Esophagus muscularis mucosa (tissue), 4 donors: ENCODE data around the gene ZNF416. TPM values are rescaled to one million over a fixed set of nuclear protein-coding genes. Genes with fewer than 3 reads are reported as not detected.

Source experiments
- DNase-seq: peaks from one replicate; pipeline ENCODE4 v3.0.0-alpha.2; 2017; ENCODE audit errors: extremely low spot score
- H3K27ac ChIP-seq, 4 donors: fragments of 200-600 bp; sonication (generic); replicated peaks in 1 of 4; 1 replicate in 3 of 4; 2 replicates in 1 of 4; pipeline ENCODE4 v1.5.1; 2016 to 2019; ENCODE audit warnings: mild to moderate bottlenecking in 1 of 4
- H3K27me3 ChIP-seq, 4 donors: fragments of 200-600 bp; sonication (generic); one replicate each; pipeline versions ENCODE4 v1.5.1 to v1.6.0; 2016 to 2019
- H3K36me3 ChIP-seq, 4 donors: fragments of 200-600 bp; sonication (generic); one replicate each; pipeline ENCODE4 v1.5.1; 2016 to 2019
- H3K4me1 ChIP-seq, 4 donors: fragments of 200-600 bp; sonication (generic); one replicate each; pipeline ENCODE4 v1.5.1; 2016 to 2019
- H3K4me3 ChIP-seq, 4 donors: fragments of 200-600 bp; sonication (generic); 1 replicate in 2 of 4; 2 replicates in 2 of 4; pipeline ENCODE4 v1.5.1; 2016 to 2019; ENCODE audit warnings: mild to moderate bottlenecking in 4 of 4, moderate library complexity in 1 of 4
- H3K9me3 ChIP-seq, 4 donors: fragments of 200-600 bp; sonication (generic); 1 replicate in 3 of 4; 2 replicates in 1 of 4; pipeline ENCODE4 v1.5.1; 2016 to 2019
- CTCF ChIP-seq, 3 experiments: fragments of 200-600 bp in 2 of 3; fragments of 450-650 bp in 1 of 3; sonication (generic) in 2 of 3; IDR thresholded peaks; one replicate each; pipeline ENCODE4 v1.5.1; 2017 to 2019; ENCODE audit warnings: antibody characterized with exemption in 3 of 3, mild to moderate bottlenecking in 2 of 3, moderate library complexity in 1 of 3
- EP300 ChIP-seq: sonication (generic); formaldehyde crosslinking; IDR thresholded peaks from one replicate; pipeline ENCODE4 v1.6.1; 2017; ENCODE audit warnings: antibody characterized with exemption
- POLR2A ChIP-seq: fragments of 450-650 bp; IDR thresholded peaks from one replicate; pipeline ENCODE4 v1.6.1; 2017; ENCODE audit warnings: antibody characterized with exemption, moderate library complexity, mild to moderate bottlenecking, low read depth
- POLR2AphosphoS5 ChIP-seq, 2 donors: sonication (generic); formaldehyde crosslinking; IDR thresholded peaks; one replicate each; pipeline ENCODE4 v1.6.1; 2017; ENCODE audit warnings: antibody characterized with exemption in 2 of 2
- WGBS: methylation state at CpG from one replicate; pipeline ENCODE4 v1.1.5; 2018; 5-methylcytosine and 5-hydroxymethylcytosine counted together
- intact Hi-C: fragments of 100-400 bp; cut with DNase I; formaldehyde crosslinking; loops from one replicate; pipeline ENCODE4 v1.15.1; 2023
- total RNA-seq, 4 donors: library from RNA; depleted of rRNA; stranded (reverse); fragments of >200 nt; gene quantifications; one replicate each; pipeline versions ENCODE4 v1.1.0 to v1.2.1, GENCODE V29; 2016

ZNF416 gene
- total RNA-seq, 4 donors from 2014 or later = 3.3 to 6.0 (median 4.9) TPM

- Histone ChIP-seq H3K4me3 (no peak overlapping the region), H3K4me1 (peaks cover 13 to 18% (median 17%) of the 10 kb centered on the region in 4 donors), H3K27me3 (no peaks in the 10 kb centered on the region), H3K9me3 (peaks cover 17 to 64% (median 60%) of the 10 kb centered on the region in 4 donors), H3K36me3 (peaks cover 50 to 57% (median 52%) of the 10 kb centered on the region in 4 donors), H3K27ac (no peak overlapping the region)
- no peak for DNase-seq
- TF ChIP-seq POLR2AphosphoS5 (IDR thresholded peaks at IDR 0.05) = no peak
- TF ChIP-seq EP300 = no peak
- no peak for TF ChIP-seq CTCF (IDR thresholded peaks at IDR 0.05)
- TF ChIP-seq POLR2A = no peak
- intact Hi-C loops = loop anchor here (5.0 kb wide), 1 partner anchor 56 kb away; the partner anchor contains the start of gene ZNF211
Measured at GRCh38 chr19:57576661-57577060, 2.0 kb downstream of the ZNF416 start.

GRCh38 chr19:57572415-57572947 is 6.2 kb downstream of the ZNF416 start:
- H3K27ac ChIP-seq = no peak overlapping the region
- H3K27me3 ChIP-seq = no peaks in the 10 kb centered on the region
- TF ChIP-seq EP300 = no peak
- TF ChIP-seq CTCF (IDR thresholded peaks at IDR 0.05) = no peak
- no peak for TF ChIP-seq POLR2AphosphoS5 (IDR thresholded peaks at IDR 0.05)
- no peak for TF ChIP-seq POLR2A
- WGBS = 100% methylated on average over 3 of the region's 3 CpGs
- intact Hi-C loops = no loop called here
- H3K4me1 ChIP-seq = peaks cover 0 to 2% (median 2%) of the 10 kb centered on the region in 4 donors
- H3K4me3 ChIP-seq = no peak overlapping the region
- peaks cover 19 to 100% (median 94%) of the 10 kb centered on the region in 4 donors for H3K9me3 ChIP-seq
- peaks cover 51 to 62% (median 57%) of the 10 kb centered on the region in 4 donors for H3K36me3 ChIP-seq
- no peak for DNase-seq

- intact Hi-C loops = no loop called here
- Histone ChIP-seq H3K27ac (no peak overlapping the region), H3K27me3 (no peaks in the 10 kb centered on the region), H3K4me3 (no peak overlapping the region), H3K36me3 (peaks cover 41 to 46% (median 45%) of the 10 kb centered on the region in 4 donors), H3K4me1 (no peaks in the 10 kb centered on the region), H3K9me3 (peaks cover 27 to 100% (median 95%) of the 10 kb centered on the region in 4 donors)
- no peak for DNase-seq
- no peak for TF ChIP-seq CTCF (IDR thresholded peaks at IDR 0.05)
- no peak for TF ChIP-seq POLR2A
- no peak for TF ChIP-seq EP300
- TF ChIP-seq POLR2AphosphoS5 (IDR thresholded peaks at IDR 0.05) = no peak
Measured at GRCh38 chr19:57570707-57571106, 8.0 kb downstream of the ZNF416 start.

DNA sequence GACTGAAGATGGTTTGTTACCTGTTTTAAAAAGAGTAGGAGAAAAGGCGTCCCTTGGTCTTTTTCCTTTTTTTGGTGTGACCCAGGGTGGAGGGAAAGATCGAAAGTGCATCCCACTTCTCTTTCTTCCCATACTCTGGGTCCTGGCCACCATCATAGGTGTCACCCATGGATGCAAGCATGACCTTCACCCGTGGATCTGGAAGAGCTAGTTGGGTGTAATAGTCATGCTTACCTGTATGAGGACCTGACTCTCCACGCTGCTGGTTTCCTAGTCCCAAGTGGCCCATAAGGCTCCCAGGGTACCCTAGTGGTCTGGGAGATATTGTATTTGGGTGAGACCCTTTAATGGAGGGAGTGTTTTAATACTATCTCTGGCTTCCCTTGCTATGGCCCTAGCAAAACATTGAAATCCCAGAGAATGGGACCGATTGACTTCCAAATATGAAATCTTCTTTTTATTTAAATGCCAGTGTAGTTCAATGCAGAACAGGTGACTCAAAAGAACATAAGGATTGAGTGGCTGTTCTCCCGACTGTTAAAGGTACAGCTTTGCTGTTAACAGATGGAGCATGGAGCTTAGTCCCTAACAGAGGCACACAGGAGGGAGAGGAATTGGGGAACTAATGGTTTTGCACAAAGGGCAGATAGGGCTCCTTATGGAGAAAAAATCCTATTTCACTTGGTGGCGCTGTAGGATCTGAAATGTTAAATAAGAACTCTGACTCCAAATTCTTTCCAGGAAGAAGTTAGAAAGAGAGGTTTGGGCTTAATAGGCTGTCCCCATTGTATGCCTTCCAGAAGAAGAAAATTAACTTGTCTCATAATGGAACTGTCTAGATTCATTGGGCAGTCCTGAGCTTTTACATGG is 12.1 kb downstream of the ZNF416 start:
- H3K36me3 ChIP-seq = peaks cover under 1 to 5% (median 4%) of the 10 kb centered on the region in 4 donors
- TF ChIP-seq EP300 = no peak
- DNase-seq = no peak
- 56% methylated on average over 7 of the region's 7 CpGs for WGBS
- no peak overlapping the region for H3K4me3 ChIP-seq
- no peaks in the 10 kb centered on the region for H3K4me1 ChIP-seq
- intact Hi-C loops = no loop called here
- H3K27me3 ChIP-seq = no peaks in the 10 kb centered on the region
- H3K27ac ChIP-seq = no peak overlapping the region
- H3K9me3 ChIP-seq = peaks cover 17 to 92% (median 83%) of the 10 kb centered on the region in 4 donors

DNA sequence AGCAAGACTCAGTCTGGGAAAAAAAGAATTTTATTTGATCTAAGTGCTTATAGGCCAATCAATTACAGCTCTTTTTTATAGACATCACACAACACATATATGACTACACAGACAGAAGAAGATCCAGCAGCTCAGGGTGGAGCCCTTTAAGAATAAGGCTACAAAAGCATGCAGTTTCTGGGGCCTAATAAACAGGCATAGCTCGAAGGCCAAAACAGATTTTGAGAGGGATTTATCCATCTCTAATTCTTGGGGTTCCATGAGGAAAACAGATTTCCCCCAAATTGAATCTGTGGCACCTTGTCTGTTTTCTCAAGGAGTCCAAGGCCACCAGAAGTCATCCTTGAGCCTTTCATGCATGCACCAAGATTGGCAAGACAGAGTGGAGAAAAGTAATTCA is 15.2 kb downstream of the ZNF416 start:
- DNase-seq = no peak
- Histone ChIP-seq H3K4me3 (no peak overlapping the region), H3K9me3 (peaks cover 16 to 67% (median 56%) of the 10 kb centered on the region in 4 donors), H3K27me3 (no peaks in the 10 kb centered on the region), H3K36me3 (no peaks in the 10 kb centered on the region), H3K27ac (no peak overlapping the region), H3K4me1 (peaks cover 11 to 13% (median 12%) of the 10 kb centered on the region in 4 donors)
- WGBS = 62% methylated on average over 1 of the region's 1 CpG
- intact Hi-C loops = no loop called here
- no peak for TF ChIP-seq EP300
